ENCODE data around the gene NAT10. TPM values are rescaled to one million over a fixed set of nuclear protein-coding genes. Genes with fewer than 3 reads are reported as not detected.

NAT10 gene
- polyA plus RNA-seq, 1 of the 3 experiments (the other 2 are of a cell fraction), result 31.0 TPM

DNA sequence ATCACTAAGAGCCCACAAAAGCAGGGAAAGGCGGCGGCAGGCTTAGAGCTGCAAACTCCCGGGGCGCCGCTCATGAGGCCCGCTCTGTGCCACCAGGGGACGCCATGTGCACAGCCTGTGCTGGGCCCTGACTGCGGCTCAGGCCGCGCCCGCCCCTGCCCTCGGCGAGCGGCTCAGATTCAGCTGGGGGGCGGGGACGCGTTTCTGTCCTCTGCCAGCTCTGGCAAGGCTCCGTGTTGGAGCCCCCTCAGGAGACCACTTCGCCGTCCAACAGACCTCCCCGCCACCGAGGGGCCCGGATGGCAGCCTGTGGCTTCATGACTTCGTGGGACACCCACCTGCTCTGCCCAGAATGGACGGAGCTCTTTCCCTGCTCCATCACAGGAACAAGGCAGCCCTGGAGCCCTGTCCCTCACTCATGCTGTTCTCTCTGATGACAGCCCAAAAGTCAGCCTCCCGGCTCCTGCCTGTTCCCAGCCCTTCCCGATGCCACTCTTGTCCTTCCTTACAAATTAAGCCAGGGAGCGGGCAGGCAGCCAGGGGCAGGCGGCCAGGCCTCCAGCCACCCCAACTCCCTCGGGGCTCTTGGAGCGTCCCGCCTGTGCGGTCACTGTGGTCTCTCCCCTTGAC is 69.1 kb downstream of the NAT10 start:
- no peaks in the 10 kb centered on the region for H3K27me3 ChIP-seq (ENCODE audit: insufficient read depth)
- ChIA-PET CTCF (interaction anchor here (0.6 to 12.0 kb wide), 76 partner anchors 8 to 366 kb away, joined by 3 to 240 read pairs (median 5); partner anchors contain the start of gene ABTB2), POLR2A (interaction anchor here (0.6 to 1.4 kb wide), 5 partner anchors 13 to 183 kb away, joined by 3 to 20 read pairs (median 4); partner anchors contain the start of genes ABTB2 and NAT10)
- H3K4me1 ChIP-seq (ENCODE audit: control insufficient read depth in 1 of 2, insufficient read depth in 2 of 2, low read depth in 1 of 2, low read length in 1 of 2), result peaks cover 5 to 10% of the 10 kb centered on the region in 2 experiments; a peak in 2 of 4 replicates
- no peaks in the 10 kb centered on the region for H4K20me1 ChIP-seq (ENCODE audit: insufficient read depth)
- no peak overlapping the region for H2AFZ ChIP-seq (ENCODE audit: low read depth)
- no peak overlapping the region for H3K27ac ChIP-seq (ENCODE audit: low read depth in 2 of 2, low read length in 1 of 2)
- no peaks in the 10 kb centered on the region for H3K9me2 ChIP-seq
- H3K36me3 ChIP-seq (replicated peaks in 1 of 2; ENCODE audit: control insufficient read depth in 1 of 2, insufficient read depth in 2 of 2, low read length in 1 of 2), result no peaks in the 10 kb centered on the region
- peak; percentile 95 for DNase-seq
- H3K79me2 ChIP-seq (ENCODE audit: insufficient read depth), result no peaks in the 10 kb centered on the region
- peak overlapping the region; percentile 27 to 47; a peak in 2 of 4 replicates for H3K4me3 ChIP-seq (ENCODE audit: low read depth in 2 of 2, low read length in 1 of 2)
- H3K9ac ChIP-seq, result no peak overlapping the region
- H3F3A ChIP-seq (replicated peaks; ENCODE audit: insufficient read depth), result no peaks in the 10 kb centered on the region
- TF ChIP-seq RAD21 (IDR thresholded peaks at IDR 0.05; ENCODE audit: low read length), result peak; percentile 93
- peak; percentile 100 for TF ChIP-seq SMC3 (IDR thresholded peaks at IDR 0.05; ENCODE audit: low read depth, low read length)
- TF ChIP-seq FOXM1 (IDR thresholded peaks at IDR 0.05; ENCODE audit: low read depth), result 0 out of 2 replicates have a peak, but pooled peaks have one; percentile 33
- TF ChIP-seq, protein P1, sequence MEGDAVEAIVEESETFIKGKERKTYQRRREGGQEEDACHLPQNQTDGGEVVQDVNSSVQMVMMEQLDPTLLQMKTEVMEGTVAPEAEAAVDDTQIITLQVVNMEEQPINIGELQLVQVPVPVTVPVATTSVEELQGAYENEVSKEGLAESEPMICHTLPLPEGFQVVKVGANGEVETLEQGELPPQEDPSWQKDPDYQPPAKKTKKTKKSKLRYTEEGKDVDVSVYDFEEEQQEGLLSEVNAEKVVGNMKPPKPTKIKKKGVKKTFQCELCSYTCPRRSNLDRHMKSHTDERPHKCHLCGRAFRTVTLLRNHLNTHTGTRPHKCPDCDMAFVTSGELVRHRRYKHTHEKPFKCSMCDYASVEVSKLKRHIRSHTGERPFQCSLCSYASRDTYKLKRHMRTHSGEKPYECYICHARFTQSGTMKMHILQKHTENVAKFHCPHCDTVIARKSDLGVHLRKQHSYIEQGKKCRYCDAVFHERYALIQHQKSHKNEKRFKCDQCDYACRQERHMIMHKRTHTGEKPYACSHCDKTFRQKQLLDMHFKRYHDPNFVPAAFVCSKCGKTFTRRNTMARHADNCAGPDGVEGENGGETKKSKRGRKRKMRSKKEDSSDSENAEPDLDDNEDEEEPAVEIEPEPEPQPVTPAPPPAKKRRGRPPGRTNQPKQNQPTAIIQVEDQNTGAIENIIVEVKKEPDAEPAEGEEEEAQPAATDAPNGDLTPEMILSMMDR (IDR thresholded peaks at IDR 0.05), result peak; percentile 90
- TF ChIP-seq CHD2 (IDR thresholded peaks at IDR 0.05; ENCODE audit: low read length, partially characterized antibody), result peak; percentile 57
- no peak; a peak in 2 of 4 replicates for TF ChIP-seq EP300 (IDR thresholded peaks at IDR 0.05; ENCODE audit: borderline replicate concordance in 1 of 2, low read depth in 1 of 2, low read length in 1 of 2)
- TF ChIP-seq GATA2 (CRISPR knock-in tag; IDR thresholded peaks at IDR 0.05), result 0 out of 2 replicates have a peak, but pooled peaks have one; percentile 5
- no peak for TF ChIP-seq EZH2phosphoT487 (IDR thresholded peaks at IDR 0.05; ENCODE audit: borderline replicate concordance, low read depth)
- TF ChIP-seq TAF1 (IDR thresholded peaks at IDR 0.05; ENCODE audit: borderline replicate concordance, low read depth, low read length), result no peak
- no peak for TF ChIP-seq MEF2A (IDR thresholded peaks at IDR 0.05; ENCODE audit: borderline replicate concordance, low read depth)
- peak; percentile 28; the same call in 1 of the 2 replicates for TF ChIP-seq NRF1 (IDR thresholded peaks at IDR 0.05; ENCODE audit: low read depth, low read length)
- TF ChIP-seq MXI1 (IDR thresholded peaks at IDR 0.05; ENCODE audit: low read depth, low read length), result 0 out of 2 replicates have a peak, but pooled peaks have one; percentile 37
- TF ChIP-seq USF1 (IDR thresholded peaks at IDR 0.05; ENCODE audit: borderline replicate concordance, low read depth), result no peak
- WGBS (ENCODE audit: low lambda C conversion rate), result 18% methylated on average over 20 of the region's 33 CpGs
- H3K9me3 ChIP-seq, result no peaks in the 10 kb centered on the region
- H3K4me2 ChIP-seq, result peak overlapping the region; percentile 64

All from SK-N-SH (cell line).